Measurements from ENCODE around the gene OTUD1. TPM values are rescaled to one million over a fixed set of nuclear protein-coding genes. Genes with fewer than 3 reads are reported as not detected.
"Not testable (repeated sequence)": the region's sequence is repeated elsewhere in the genome, so short reads cannot be mapped to it uniquely, and the experiment has no call there.

The OTUD1 gene, protein sequence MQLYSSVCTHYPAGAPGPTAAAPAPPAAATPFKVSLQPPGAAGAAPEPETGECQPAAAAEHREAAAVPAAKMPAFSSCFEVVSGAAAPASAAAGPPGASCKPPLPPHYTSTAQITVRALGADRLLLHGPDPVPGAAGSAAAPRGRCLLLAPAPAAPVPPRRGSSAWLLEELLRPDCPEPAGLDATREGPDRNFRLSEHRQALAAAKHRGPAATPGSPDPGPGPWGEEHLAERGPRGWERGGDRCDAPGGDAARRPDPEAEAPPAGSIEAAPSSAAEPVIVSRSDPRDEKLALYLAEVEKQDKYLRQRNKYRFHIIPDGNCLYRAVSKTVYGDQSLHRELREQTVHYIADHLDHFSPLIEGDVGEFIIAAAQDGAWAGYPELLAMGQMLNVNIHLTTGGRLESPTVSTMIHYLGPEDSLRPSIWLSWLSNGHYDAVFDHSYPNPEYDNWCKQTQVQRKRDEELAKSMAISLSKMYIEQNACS
- 10 to 100 TPM; 20.1 to 21.0 TPM for total RNA-seq

DNA sequence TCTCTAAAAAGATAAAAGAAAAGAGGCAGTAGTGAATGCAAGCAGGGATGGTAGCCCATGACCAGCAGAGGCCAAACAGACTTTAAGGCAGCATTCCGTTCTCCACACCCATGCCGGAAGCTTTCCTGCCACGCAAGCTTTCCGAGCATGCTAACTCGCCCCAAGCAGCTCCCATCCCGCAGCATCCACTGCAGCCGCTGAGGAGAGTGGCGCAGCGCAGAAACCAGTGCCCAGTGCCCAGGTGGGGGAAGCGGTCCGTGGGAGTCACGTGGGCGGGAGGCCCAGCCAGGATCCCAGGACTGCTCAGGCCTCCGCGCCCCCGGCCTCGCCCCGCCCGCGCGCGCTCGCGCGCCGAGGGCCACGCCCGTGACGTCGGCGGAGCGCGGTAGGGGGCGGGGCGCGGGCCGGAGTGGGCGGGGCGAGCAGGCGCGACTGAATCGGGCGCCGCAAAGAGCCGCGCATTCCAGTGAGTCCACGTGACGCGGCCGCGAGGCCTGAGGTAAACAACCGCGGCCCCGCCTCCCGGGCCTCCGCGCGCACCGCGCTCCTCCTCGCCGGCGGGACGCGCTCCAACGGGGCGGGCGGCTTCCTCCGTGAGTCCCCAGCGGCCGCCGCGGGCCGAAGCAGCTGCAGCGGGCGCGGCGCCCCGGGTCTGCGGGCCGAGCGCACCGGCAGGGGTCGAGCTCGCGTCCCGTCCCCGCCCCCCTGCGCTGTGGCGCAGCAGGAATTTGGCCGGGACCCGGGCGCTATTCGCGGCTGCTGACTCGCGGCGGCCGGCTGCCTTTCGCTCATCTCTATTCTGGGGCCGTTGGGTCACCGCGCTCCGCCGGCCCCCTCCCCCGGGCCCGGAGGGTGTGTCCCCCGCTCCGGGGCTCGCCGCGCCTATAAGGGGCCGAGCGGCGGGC is at the start of gene OTUD1:
Gene OTUD1, plus strand, starts transcription at position 529 of the 905 bp plus-strand sequence. CDS start 383 bp downstream, outside the sequence.
- H3K4me3 Mint-ChIP-seq: peak within 1 kb of the TSS; percentile 92
- peaks cover 3% of the 10 kb centered on the region for H3K27me3 Mint-ChIP-seq
- H3K27ac Mint-ChIP-seq: peak within 1 kb of the TSS; percentile 80
- H3K9me3 Mint-ChIP-seq: no peaks in the 10 kb centered on the region
- POLR2A ChIA-PET: interaction anchor here (0.7 to 3.8 kb wide), 15 partner anchors 8 to 124 kb away, joined by 3 to 24 read pairs (median 4); partner anchors contain the start of gene C10orf67
- DNase-seq: peak; percentile 99
- peaks cover 12% of the 10 kb centered on the region for H3K36me3 Mint-ChIP-seq
- peak; percentile 80 for ATAC-seq (ENCODE audit: low read depth)
- H3K4me1 Mint-ChIP-seq: peaks cover 30% of the 10 kb centered on the region

DNA sequence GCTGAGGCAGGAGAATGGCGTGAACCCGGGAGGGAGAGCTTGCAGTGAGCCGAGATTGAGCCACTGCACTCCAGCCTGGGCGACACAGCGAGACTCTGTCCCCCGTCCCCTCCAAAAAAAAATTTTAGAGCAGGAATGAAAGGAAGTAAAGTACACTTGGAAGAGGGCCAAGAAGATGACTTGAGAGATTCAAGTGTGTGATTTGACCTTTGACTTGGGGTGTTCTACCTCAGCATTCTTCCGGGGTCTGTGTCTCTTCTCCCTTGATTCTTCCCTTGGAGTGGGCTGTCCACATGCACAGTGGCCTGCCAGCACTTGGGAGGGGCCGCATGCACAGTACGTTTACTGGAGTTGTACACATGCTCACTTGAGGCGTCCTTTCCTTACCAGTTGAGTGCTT is 48.5 kb upstream of the OTUD1 start:
- H3K27me3 Mint-ChIP-seq; H3K27ac Mint-ChIP-seq; H3K9me3 Mint-ChIP-seq; POLR2A ChIA-PET; H3K4me3 Mint-ChIP-seq; H3K36me3 Mint-ChIP-seq; DNase-seq; ATAC-seq (ENCODE audit: low read depth); H3K4me1 Mint-ChIP-seq: not testable (repeated sequence)

DNA sequence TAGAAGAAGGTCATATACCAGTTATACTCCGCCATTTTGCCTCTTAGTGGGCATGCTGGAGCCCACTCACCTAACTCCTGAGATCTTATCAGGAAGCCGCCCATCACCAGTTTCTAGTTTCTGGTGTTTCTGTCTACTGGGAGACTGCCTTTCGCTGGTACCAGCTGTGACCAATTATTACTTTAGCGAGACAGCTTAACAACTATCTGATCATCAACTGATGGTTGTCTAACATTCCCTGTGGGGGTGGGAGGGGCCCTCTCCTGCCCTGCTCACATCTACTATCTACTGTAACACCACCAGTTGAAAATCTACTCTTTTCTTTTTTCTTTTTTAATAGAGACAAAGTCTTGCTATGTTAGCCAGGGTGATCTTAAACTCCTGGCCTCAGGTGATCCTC is 48.1 kb upstream of the OTUD1 start:
- DNase-seq (no peak), ATAC-seq (ENCODE audit: low read depth) (no peak)
- POLR2A ChIA-PET: no interaction called here
- no peak overlapping the region for H3K27ac Mint-ChIP-seq
- no peaks in the 10 kb centered on the region for H3K27me3 Mint-ChIP-seq
- H3K9me3 Mint-ChIP-seq: peaks cover 3% of the 10 kb centered on the region
- no peak overlapping the region for H3K4me3 Mint-ChIP-seq
- H3K36me3 Mint-ChIP-seq: no peaks in the 10 kb centered on the region
- H3K4me1 Mint-ChIP-seq: no peaks in the 10 kb centered on the region

DNA sequence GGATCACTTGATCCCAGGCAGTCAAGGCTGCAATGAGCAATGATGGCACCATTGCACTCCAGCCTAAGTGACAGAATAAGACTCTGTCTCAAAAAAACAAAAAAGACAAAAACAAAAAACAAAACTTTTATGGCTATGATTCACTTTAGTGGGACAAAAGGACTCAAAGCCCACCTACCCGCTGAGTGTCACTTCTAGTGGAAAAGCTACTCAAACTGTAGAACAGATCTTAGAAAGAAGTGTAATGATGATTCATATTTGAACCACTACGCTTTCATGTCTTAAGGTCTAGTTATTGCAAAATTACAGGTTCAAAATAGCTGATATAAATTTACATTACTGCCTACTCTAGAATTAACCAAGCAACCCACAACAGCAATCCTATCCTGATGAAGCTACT is 47.1 kb upstream of the OTUD1 start:
- no peak for ATAC-seq (ENCODE audit: low read depth)

DNA sequence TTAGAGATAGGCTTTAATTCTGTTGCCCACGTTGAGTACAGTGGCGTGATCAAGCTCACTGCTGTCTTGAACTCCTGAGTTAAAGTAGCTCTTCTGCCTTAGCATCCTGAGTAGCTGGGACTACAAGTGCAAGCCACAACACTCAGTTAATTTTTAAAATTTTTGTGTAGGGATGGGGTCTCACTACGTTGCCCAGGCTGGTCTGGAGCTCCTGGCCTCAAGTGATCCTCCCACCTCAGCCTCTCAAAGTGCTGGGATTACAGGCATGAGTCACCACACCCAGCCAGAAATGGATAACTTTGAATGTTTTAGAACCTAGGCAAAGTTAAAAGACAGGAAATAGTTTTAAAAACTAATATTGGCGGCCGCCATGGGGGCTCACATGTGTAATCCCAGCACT is 43.9 kb upstream of the OTUD1 start:
- no peaks in the 10 kb centered on the region for H3K36me3 Mint-ChIP-seq
- no peak for DNase-seq
- POLR2A ChIA-PET: no interaction called here
- no peak for ATAC-seq (ENCODE audit: low read depth)
- H3K27me3 Mint-ChIP-seq: no peaks in the 10 kb centered on the region
- H3K4me3 Mint-ChIP-seq: no peak overlapping the region
- H3K9me3 Mint-ChIP-seq: peaks cover 3% of the 10 kb centered on the region
- no peaks in the 10 kb centered on the region for H3K4me1 Mint-ChIP-seq
- H3K27ac Mint-ChIP-seq: no peak overlapping the region

More for the DNA sequence above, 47.1 kb upstream of the OTUD1 start:
- Mint-ChIP-seq H3K36me3 (no peaks in the 10 kb centered on the region), H3K4me1 (no peaks in the 10 kb centered on the region), H3K9me3 (peaks cover 3% of the 10 kb centered on the region), H3K27me3 (no peaks in the 10 kb centered on the region), H3K27ac (no peak overlapping the region), H3K4me3 (no peak overlapping the region)
- DNase-seq: no peak
- POLR2A ChIA-PET: no interaction called here

DNA sequence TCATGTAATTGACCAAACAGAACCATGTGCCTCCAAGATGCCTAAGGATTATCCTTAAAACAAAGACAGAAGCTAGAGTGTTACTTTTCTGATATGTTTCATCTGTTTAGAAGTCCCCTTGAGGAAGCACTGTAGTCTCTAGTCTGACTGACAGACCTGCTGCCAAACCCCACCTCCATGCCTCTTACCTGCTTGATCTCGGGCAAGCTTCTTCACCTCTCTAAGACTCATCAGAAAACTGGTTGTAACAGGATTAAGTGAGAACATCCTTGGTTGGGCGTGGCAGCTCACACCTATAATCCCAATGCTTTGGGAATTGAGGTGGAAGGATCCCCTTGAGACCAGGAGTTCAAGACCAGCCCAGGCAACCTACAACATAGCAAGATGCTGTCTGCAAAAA is 42.2 kb upstream of the OTUD1 start:
- POLR2A ChIA-PET: no interaction called here
- H3K9me3 Mint-ChIP-seq: no peaks in the 10 kb centered on the region

DNA sequence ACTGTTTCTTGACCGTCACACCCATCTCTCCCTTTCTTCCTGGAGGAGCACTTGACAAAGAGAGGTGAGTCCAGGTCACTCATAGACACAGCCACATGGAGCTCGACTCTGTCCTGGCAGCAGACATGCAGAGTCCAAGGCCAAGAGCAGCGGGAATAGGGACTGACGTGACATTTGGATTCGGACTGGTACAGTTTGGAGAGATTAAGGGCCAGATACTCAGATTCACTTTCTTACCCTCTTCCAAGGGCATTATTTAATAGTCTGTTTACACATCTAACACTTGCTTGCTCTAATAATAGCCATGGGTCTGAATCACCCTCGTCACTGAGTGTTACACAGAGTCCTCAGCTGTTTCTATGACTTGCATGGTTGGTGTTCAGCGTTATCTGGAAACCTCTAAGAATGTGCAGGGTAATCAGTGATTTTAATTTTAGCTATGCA is 39.2 kb upstream of the OTUD1 start:
- H3K4me3 Mint-ChIP-seq: no peak overlapping the region
- no peaks in the 10 kb centered on the region for H3K27me3 Mint-ChIP-seq
- H3K27ac Mint-ChIP-seq: no peak overlapping the region
- ATAC-seq (ENCODE audit: low read depth): no peak
- no peaks in the 10 kb centered on the region for H3K36me3 Mint-ChIP-seq
- POLR2A ChIA-PET: no interaction called here
- H3K4me1 Mint-ChIP-seq: no peaks in the 10 kb centered on the region
- no peaks in the 10 kb centered on the region for H3K9me3 Mint-ChIP-seq
- no peak for DNase-seq

More for the DNA sequence above, 42.2 kb upstream of the OTUD1 start:
- no peak for DNase-seq
- Mint-ChIP-seq H3K36me3 (no peaks in the 10 kb centered on the region), H3K27me3 (no peaks in the 10 kb centered on the region), H3K4me1 (no peaks in the 10 kb centered on the region), H3K27ac (no peak overlapping the region), H3K4me3 (no peak overlapping the region)
- no peak for ATAC-seq (ENCODE audit: low read depth)

DNA sequence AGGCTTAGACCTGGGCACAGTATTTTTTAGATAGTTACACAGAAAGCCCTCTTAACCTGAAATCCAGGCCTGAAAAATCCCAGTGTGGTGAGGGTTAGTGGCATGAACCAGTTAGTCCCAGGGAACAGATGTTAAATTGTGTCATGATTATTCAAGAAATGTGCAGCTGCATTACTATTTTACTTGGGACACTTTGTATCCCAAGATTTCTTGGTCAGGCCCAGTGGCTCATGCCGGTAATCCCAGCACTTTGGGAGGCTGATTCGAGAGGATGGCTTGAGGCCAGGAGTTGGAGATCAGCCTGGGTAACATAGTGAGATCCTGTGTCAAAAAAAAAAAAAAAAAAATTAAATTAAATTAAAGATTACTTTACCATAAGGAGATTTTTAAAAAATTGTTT is 36.0 kb upstream of the OTUD1 start:
- POLR2A ChIA-PET: no interaction called here
- DNase-seq: no peak

DNA sequence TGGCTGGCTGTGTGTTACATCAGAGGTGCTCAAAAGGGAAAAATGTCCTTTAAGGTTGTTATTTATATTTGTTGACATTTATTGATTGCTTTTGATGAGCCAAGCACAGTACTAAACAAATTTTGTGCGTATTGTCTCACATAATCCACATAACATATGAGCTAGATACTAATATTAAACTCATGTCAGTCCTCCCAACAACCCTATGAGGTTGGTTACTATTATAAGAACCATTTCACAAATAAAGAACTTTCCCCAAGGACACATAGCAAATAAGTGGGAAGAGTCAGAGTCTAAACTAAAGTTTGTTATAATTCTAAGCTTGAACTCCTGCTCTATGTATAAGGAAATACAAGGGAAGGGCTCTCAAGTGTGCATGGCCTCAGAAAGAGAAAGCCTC is 35.6 kb upstream of the OTUD1 start:
- Mint-ChIP-seq H3K9me3 (no peaks in the 10 kb centered on the region), H3K4me3 (no peak overlapping the region), H3K4me1 (no peaks in the 10 kb centered on the region), H3K27ac (no peak overlapping the region), H3K27me3 (no peaks in the 10 kb centered on the region), H3K36me3 (no peaks in the 10 kb centered on the region)
- DNase-seq: no peak
- no peak for ATAC-seq (ENCODE audit: low read depth)
- POLR2A ChIA-PET: interaction anchor here (0.6 to 1.4 kb wide), 2 partner anchors 40 to 74 kb away, joined by 3 to 4 read pairs; no protein-coding TSS in a partner anchor

More for the DNA sequence above, 36.0 kb upstream of the OTUD1 start:
- H3K27ac Mint-ChIP-seq: no peak overlapping the region
- H3K4me3 Mint-ChIP-seq: no peak overlapping the region
- H3K9me3 Mint-ChIP-seq: no peaks in the 10 kb centered on the region
- H3K4me1 Mint-ChIP-seq: no peaks in the 10 kb centered on the region
- ATAC-seq (ENCODE audit: low read depth): no peak
- H3K27me3 Mint-ChIP-seq: no peaks in the 10 kb centered on the region
- H3K36me3 Mint-ChIP-seq: no peaks in the 10 kb centered on the region

DNA sequence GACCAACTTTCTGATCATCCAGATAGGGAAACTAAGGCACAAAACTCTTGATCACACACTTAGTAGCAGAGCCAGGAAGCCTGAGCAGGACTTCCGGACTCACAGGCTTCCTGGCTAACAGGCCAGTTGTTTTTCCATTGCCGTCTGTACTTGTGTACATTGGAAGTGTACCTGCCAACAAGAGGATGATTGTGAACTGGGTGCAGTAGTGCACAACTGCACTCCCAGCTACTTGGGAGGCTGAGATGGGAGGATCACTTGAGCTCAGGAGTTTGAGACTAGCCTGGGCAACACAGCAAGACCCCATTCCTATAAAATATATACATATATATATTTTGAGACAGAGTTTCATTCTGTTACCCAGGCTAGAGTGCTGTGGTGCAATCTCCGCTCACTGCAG is 35.2 kb upstream of the OTUD1 start:
- POLR2A ChIA-PET: interaction anchor here (0.6 to 1.4 kb wide), 2 partner anchors 41 to 73 kb away, joined by 3 to 4 read pairs; no protein-coding TSS in a partner anchor
- Mint-ChIP-seq H3K36me3 (no peaks in the 10 kb centered on the region), H3K27ac (no peak overlapping the region), H3K4me1 (no peaks in the 10 kb centered on the region), H3K4me3 (no peak overlapping the region), H3K9me3 (no peaks in the 10 kb centered on the region), H3K27me3 (no peaks in the 10 kb centered on the region)
- DNase-seq (no peak), ATAC-seq (ENCODE audit: low read depth) (no peak)

DNA sequence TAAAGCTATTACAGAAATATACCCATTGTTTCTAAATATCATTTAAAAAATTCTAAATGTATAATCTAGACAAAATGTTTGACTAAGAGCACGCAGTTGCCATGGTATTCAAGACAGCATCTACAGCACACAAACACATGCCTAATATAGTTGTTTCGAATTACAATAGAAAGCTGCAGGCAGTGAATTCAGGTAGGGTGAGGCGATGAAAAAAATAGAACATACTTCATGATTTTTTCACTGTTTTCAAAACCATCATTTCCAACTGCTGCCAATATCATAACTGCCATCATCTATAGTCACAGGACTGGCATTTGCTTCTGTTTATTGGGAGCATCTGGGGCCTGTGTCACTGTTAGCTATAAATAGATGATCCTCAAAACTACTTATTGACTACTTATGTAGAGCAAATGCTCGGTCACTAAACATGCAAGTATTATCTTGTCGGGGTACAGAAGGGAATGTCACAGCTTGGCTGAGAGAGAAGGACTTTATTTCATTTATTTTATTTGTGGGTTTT is 34.4 kb upstream of the OTUD1 start:
- ATAC-seq (ENCODE audit: low read depth) (no peak), DNase-seq (no peak)
- Mint-ChIP-seq H3K27me3 (no peaks in the 10 kb centered on the region), H3K4me3 (no peak overlapping the region), H3K27ac (no peak overlapping the region), H3K36me3 (no peaks in the 10 kb centered on the region), H3K4me1 (no peaks in the 10 kb centered on the region), H3K9me3 (no peaks in the 10 kb centered on the region)
- POLR2A ChIA-PET: interaction anchor here (1.4 kb wide), 1 partner anchor 42 kb away, joined by 3 read pairs; no protein-coding TSS in a partner anchor

DNA sequence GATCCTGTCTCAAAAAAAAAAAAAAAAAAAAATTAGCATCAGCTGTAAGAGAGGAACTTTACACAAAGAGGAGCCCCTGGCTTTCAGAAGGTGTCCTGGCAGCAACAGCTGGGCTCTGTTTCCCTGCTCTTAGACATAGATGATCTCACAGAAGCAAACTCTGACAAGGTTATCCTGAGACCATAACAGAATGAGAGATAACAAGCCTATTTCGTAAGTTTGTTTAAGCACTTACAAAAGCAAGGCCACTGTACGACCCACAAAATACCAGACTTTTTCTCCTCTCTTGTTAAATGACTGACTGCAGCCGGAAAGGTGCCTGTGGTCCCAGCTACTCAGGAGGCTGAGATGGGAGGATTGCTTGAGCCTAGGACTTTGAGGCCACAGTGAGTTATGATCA is 33.3 kb upstream of the OTUD1 start:
- Mint-ChIP-seq H3K4me1 (no peaks in the 10 kb centered on the region), H3K4me3 (no peak overlapping the region), H3K27ac (no peak overlapping the region), H3K36me3 (no peaks in the 10 kb centered on the region), H3K27me3 (no peaks in the 10 kb centered on the region), H3K9me3 (no peaks in the 10 kb centered on the region)
- DNase-seq: no peak
- POLR2A ChIA-PET: interaction anchor here (1.2 kb wide), 1 partner anchor 42 kb away, joined by 4 read pairs; no protein-coding TSS in a partner anchor
- ATAC-seq (ENCODE audit: low read depth): no peak

DNA sequence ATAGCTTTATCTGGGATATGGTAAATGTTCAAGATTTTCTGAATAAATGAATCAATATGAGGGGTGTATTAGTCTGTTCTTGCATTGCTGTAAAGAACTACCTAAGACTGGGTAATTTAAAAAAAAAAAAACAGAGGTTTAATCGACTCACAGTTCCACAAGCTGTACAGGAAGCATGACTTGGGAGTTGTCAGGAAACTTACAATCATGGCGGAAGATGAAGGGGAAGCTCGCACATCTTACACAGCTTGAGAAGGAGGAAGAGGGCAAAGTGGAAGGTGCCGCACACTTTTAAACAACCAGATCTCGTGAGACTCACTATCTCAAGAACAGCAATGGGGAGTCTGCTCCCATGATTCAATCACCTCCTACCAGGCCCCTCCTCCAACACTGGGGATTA is 32.5 kb upstream of the OTUD1 start:
- ATAC-seq (ENCODE audit: low read depth) (no peak), DNase-seq (no peak)
- POLR2A ChIA-PET: interaction anchor here (1.2 kb wide), 1 partner anchor 43 kb away, joined by 4 read pairs; no protein-coding TSS in a partner anchor
- Mint-ChIP-seq H3K27me3 (no peaks in the 10 kb centered on the region), H3K4me1 (no peaks in the 10 kb centered on the region), H3K27ac (no peak overlapping the region), H3K36me3 (no peaks in the 10 kb centered on the region), H3K9me3 (no peaks in the 10 kb centered on the region), H3K4me3 (no peak overlapping the region)

Data from activated naive CD8-positive, alpha-beta T cell treated with anti-CD3 and anti-CD28 coated beads, Interleukin-2, amount 10 ng/mL, durations not matched to agents 7 days and 5 days (primary cell).